Measurements from ENCODE around the gene TMEM89. TPM values are rescaled to one million over a fixed set of nuclear protein-coding genes. Genes with fewer than 3 reads are reported as not detected.

TMEM89 gene
- total and polyA plus RNA-seq, 2 donors from 2014 or later, result not detected

GRCh38 chr3:48656061-48656840 lies 34.7 kb upstream of the TMEM89 start:
- Histone ChIP-seq H3K9ac (ENCODE audit: low read length in 3 of 3) (no peak overlapping the region), H3K36me3 (ENCODE audit: control insufficient read depth in 2 of 3, insufficient read depth in 3 of 3, low read length in 3 of 3) (no peaks in the 10 kb centered on the region), H3K4me3 (ENCODE audit: low read length in 3 of 3) (peak overlapping the region in 2 of 3 donors; percentile 25 to 56), H3K9me3 (ENCODE audit: control insufficient read depth in 2 of 3, insufficient read depth in 1 of 3, low read length in 3 of 3) (no peaks in the 10 kb centered on the region), H3K27ac (ENCODE audit: low read depth in 2 of 2, low read length in 2 of 2) (peak overlapping the region in 1 of 2 donors; percentile 50), H3K4me1 (ENCODE audit: control insufficient read depth in 2 of 3, insufficient read depth in 2 of 3, low read depth in 1 of 3, low read length in 3 of 3) (peaks cover 0 to 11% (median 0%) of the 10 kb centered on the region in 3 donors), H3K27me3 (ENCODE audit: control insufficient read depth, insufficient read depth, low read length) (no peaks in the 10 kb centered on the region)
- intact Hi-C loops (cut with DNase I), result no loop called here
- TF ChIP-seq CTCF (IDR thresholded peaks at IDR 0.05; ENCODE audit: borderline replicate concordance, extremely low read depth, insufficient read depth), result peak; percentile 57
- DNase-seq (peak; percentile 85 to 94 (median 91)), FAIRE-seq (no peak)

- no peaks in the 10 kb centered on the region for H3K36me3 ChIP-seq (ENCODE audit: control insufficient read depth in 2 of 3, insufficient read depth in 3 of 3, low read length in 3 of 3)
- H3K27ac ChIP-seq (ENCODE audit: low read depth in 2 of 2, low read length in 2 of 2), result no peak overlapping the region
- intact Hi-C loops (cut with DNase I), result no loop called here
- no peak for FAIRE-seq
- peaks cover 0 to 8% (median 0%) of the 10 kb centered on the region in 3 donors for H3K4me1 ChIP-seq (ENCODE audit: control insufficient read depth in 2 of 3, insufficient read depth in 2 of 3, low read depth in 1 of 3, low read length in 3 of 3)
- no peak for TF ChIP-seq CTCF (IDR thresholded peaks at IDR 0.05; ENCODE audit: borderline replicate concordance, extremely low read depth, insufficient read depth)
- H3K4me3 ChIP-seq (ENCODE audit: low read length in 3 of 3), result peak overlapping the region in 1 of 3 donors; percentile 56
- H3K9me3 ChIP-seq (ENCODE audit: control insufficient read depth in 2 of 3, insufficient read depth in 1 of 3, low read length in 3 of 3), result no peaks in the 10 kb centered on the region
- no peak overlapping the region for H3K9ac ChIP-seq (ENCODE audit: low read length in 3 of 3)
- H3K27me3 ChIP-seq (ENCODE audit: control insufficient read depth, insufficient read depth, low read length), result no peaks in the 10 kb centered on the region
- DNase-seq, result peak in 4 of 5 donors; percentile 22 to 66 (median 30)
These were observed 34.0 kb upstream of the TMEM89 start for GRCh38 chr3:48655606-48656005.

- TF ChIP-seq CTCF (IDR thresholded peaks at IDR 0.05; ENCODE audit: borderline replicate concordance, extremely low read depth, insufficient read depth), result no peak
- FAIRE-seq (no peak), DNase-seq (no peak)
- no peak overlapping the region for H3K9ac ChIP-seq (ENCODE audit: low read length in 3 of 3)
- intact Hi-C loops (cut with DNase I), result no loop called here
- peaks cover 0 to 8% (median 0%) of the 10 kb centered on the region in 3 donors for H3K4me1 ChIP-seq (ENCODE audit: control insufficient read depth in 2 of 3, insufficient read depth in 2 of 3, low read depth in 1 of 3, low read length in 3 of 3)
- no peak overlapping the region for H3K27ac ChIP-seq (ENCODE audit: low read depth in 2 of 2, low read length in 2 of 2)
- no peaks in the 10 kb centered on the region for H3K9me3 ChIP-seq (ENCODE audit: control insufficient read depth in 2 of 3, insufficient read depth in 1 of 3, low read length in 3 of 3)
- H3K4me3 ChIP-seq (ENCODE audit: low read length in 3 of 3), result no peak overlapping the region
- H3K27me3 ChIP-seq (ENCODE audit: control insufficient read depth, insufficient read depth, low read length), result no peaks in the 10 kb centered on the region
- H3K36me3 ChIP-seq (ENCODE audit: control insufficient read depth in 2 of 3, insufficient read depth in 3 of 3, low read length in 3 of 3), result no peaks in the 10 kb centered on the region
These were observed 33.5 kb upstream of the TMEM89 start for GRCh38 chr3:48655063-48655462.
